Measurements from ENCODE around the gene PRKCH.

PRKCH gene

GRCh38 chr14:61382842-61383241, 61.5 kb downstream of the PRKCH start:
- no peak overlapping the region for H2AFZ ChIP-seq (ENCODE audit: low read depth, low read length)
- TF ChIP-seq CTCF (IDR thresholded peaks at IDR 0.05; ENCODE audit: low read depth, low read length) (no peak), EZH2phosphoT487 (IDR thresholded peaks at IDR 0.05; ENCODE audit: low read depth) (no peak)
- H4K20me1 ChIP-seq (ENCODE audit: insufficient read depth, low read length), result no peaks in the 10 kb centered on the region
- no peaks in the 10 kb centered on the region for H3K79me2 ChIP-seq (ENCODE audit: low read length)
- H3K27ac ChIP-seq (ENCODE audit: low read length), result no peak overlapping the region
- H3K4me2 ChIP-seq (ENCODE audit: low read length), result no peak overlapping the region
- peaks cover 27% of the 10 kb centered on the region for H3K27me3 ChIP-seq (ENCODE audit: low read depth, low read length)
- H3K9me3 ChIP-seq (ENCODE audit: insufficient read depth, low read length), result no peaks in the 10 kb centered on the region
- H3K36me3 ChIP-seq (replicated peaks; ENCODE audit: low read depth, low read length), result no peaks in the 10 kb centered on the region
- no peak overlapping the region for H3K4me3 ChIP-seq (ENCODE audit: low read length)
- no peaks in the 10 kb centered on the region for H3K4me1 ChIP-seq (ENCODE audit: low read length)
- no peak overlapping the region for H3K9ac ChIP-seq (ENCODE audit: low read length)

- TF ChIP-seq EZH2phosphoT487 (IDR thresholded peaks at IDR 0.05; ENCODE audit: low read depth) (no peak), CTCF (IDR thresholded peaks at IDR 0.05; ENCODE audit: low read depth, low read length) (no peak)
- H4K20me1 ChIP-seq (ENCODE audit: insufficient read depth, low read length), result no peaks in the 10 kb centered on the region
- H3K4me1 ChIP-seq (ENCODE audit: low read length), result no peaks in the 10 kb centered on the region
- H3K79me2 ChIP-seq (ENCODE audit: low read length), result no peaks in the 10 kb centered on the region
- no peak overlapping the region for H3K27ac ChIP-seq (ENCODE audit: low read length)
- H3K27me3 ChIP-seq (ENCODE audit: low read depth, low read length), result peaks cover 27% of the 10 kb centered on the region
- no peak overlapping the region for H3K4me2 ChIP-seq (ENCODE audit: low read length)
- H3K36me3 ChIP-seq (replicated peaks; ENCODE audit: low read depth, low read length), result no peaks in the 10 kb centered on the region
- no peaks in the 10 kb centered on the region for H3K9me3 ChIP-seq (ENCODE audit: insufficient read depth, low read length)
- no peak overlapping the region for H2AFZ ChIP-seq (ENCODE audit: low read depth, low read length)
- H3K4me3 ChIP-seq (ENCODE audit: low read length), result no peak overlapping the region
- H3K9ac ChIP-seq (ENCODE audit: low read length), result no peak overlapping the region
These were observed 63.8 kb downstream of the PRKCH start for GRCh38 chr14:61385002-61385685.

- TF ChIP-seq EZH2phosphoT487 (IDR thresholded peaks at IDR 0.05; ENCODE audit: low read depth), result no peak
- no peak for TF ChIP-seq CTCF (IDR thresholded peaks at IDR 0.05; ENCODE audit: low read depth, low read length)
- Histone ChIP-seq H2AFZ (ENCODE audit: low read depth, low read length) (no peak overlapping the region), H3K4me1 (ENCODE audit: low read length) (no peaks in the 10 kb centered on the region), H3K9ac (ENCODE audit: low read length) (no peak overlapping the region), H3K27ac (ENCODE audit: low read length) (no peak overlapping the region), H3K79me2 (ENCODE audit: low read length) (no peaks in the 10 kb centered on the region), H3K9me3 (ENCODE audit: insufficient read depth, low read length) (no peaks in the 10 kb centered on the region), H3K4me3 (ENCODE audit: low read length) (no peak overlapping the region), H3K36me3 (replicated peaks; ENCODE audit: low read depth, low read length) (no peaks in the 10 kb centered on the region), H3K27me3 (ENCODE audit: low read depth, low read length) (peaks cover 27% of the 10 kb centered on the region), H3K4me2 (ENCODE audit: low read length) (no peak overlapping the region), H4K20me1 (ENCODE audit: insufficient read depth, low read length) (no peaks in the 10 kb centered on the region)
These were observed 64.9 kb downstream of the PRKCH start for GRCh38 chr14:61386173-61386772.

- H2AFZ ChIP-seq (ENCODE audit: low read depth, low read length), result no peak overlapping the region
- H3K4me3 ChIP-seq (ENCODE audit: low read length), result no peak overlapping the region
- H3K79me2 ChIP-seq (ENCODE audit: low read length), result no peaks in the 10 kb centered on the region
- no peak overlapping the region for H3K4me2 ChIP-seq (ENCODE audit: low read length)
- no peaks in the 10 kb centered on the region for H4K20me1 ChIP-seq (ENCODE audit: insufficient read depth, low read length)
- TF ChIP-seq EZH2phosphoT487 (IDR thresholded peaks at IDR 0.05; ENCODE audit: low read depth), result no peak
- no peak for TF ChIP-seq CTCF (IDR thresholded peaks at IDR 0.05; ENCODE audit: low read depth, low read length)
- H3K9ac ChIP-seq (ENCODE audit: low read length), result no peak overlapping the region
- H3K27me3 ChIP-seq (ENCODE audit: low read depth, low read length), result peaks cover 27% of the 10 kb centered on the region
- no peaks in the 10 kb centered on the region for H3K9me3 ChIP-seq (ENCODE audit: insufficient read depth, low read length)
- H3K27ac ChIP-seq (ENCODE audit: low read length), result no peak overlapping the region
- no peaks in the 10 kb centered on the region for H3K4me1 ChIP-seq (ENCODE audit: low read length)
- H3K36me3 ChIP-seq (replicated peaks; ENCODE audit: low read depth, low read length), result no peaks in the 10 kb centered on the region
These were observed 65.7 kb downstream of the PRKCH start for GRCh38 chr14:61387076-61387475.
